Testis (tissue), 2 donors: ENCODE data around the gene MACROD2.

Experiments used
- CTCF ChIP-seq, 3 experiments: fragments of 450-650 bp in 2 of 3; fragments of 200-600 bp in 1 of 3; sonication (generic) in 1 of 3; IDR thresholded peaks; one replicate each; pipeline ENCODE4 v1.5.1; 2016 to 2019; ENCODE audit warnings: antibody characterized with exemption in 3 of 3, mild to moderate bottlenecking in 2 of 3, moderate library complexity in 1 of 3
- POLR2A ChIP-seq: fragments of 450-650 bp; IDR thresholded peaks from one replicate; pipeline ENCODE4 v1.6.1; 2017; ENCODE audit warnings: antibody characterized with exemption, mild to moderate bottlenecking, moderate library complexity

- TF ChIP-seq CTCF (IDR thresholded peaks at IDR 0.05), result no peak
- TF ChIP-seq POLR2A, result no peak
These were observed 10.7 kb downstream of the MACROD2 start for GRCh38 chr20:14005996-14006395.
